WTC11 (cell line): ENCODE results near the gene MUC4. TPM values are rescaled to one million over a fixed set of nuclear protein-coding genes. Genes with fewer than 3 reads are reported as not detected.
"Not testable (repeated sequence)": the region's sequence is repeated elsewhere in the genome, so short reads cannot be mapped to it uniquely, and the experiment has no call there.

ENCODE experiments used
- ATAC-seq: fragments of 200-7000 bp; cut with Tn5 transposase; 2 replicates; pipeline ENCODE4 v1.10.0; 2021; ENCODE audit warnings: mild to moderate bottlenecking, moderate library complexity
- CTCF ChIA-PET: fragments of 300-600 bp; sonication (Branson Sonifier 250); formaldehyde crosslinking; loops from one replicate; lab custom pipeline; 2021; ENCODE audit warnings: antibody characterized with exemption; lab: Charles Lee
- POLR2A ChIA-PET: fragments of 350-600 bp; sonication (Branson Sonifier 250); formaldehyde crosslinking; loops from one replicate; lab custom pipeline; 2021; ENCODE audit warnings: antibody characterized with exemption; lab: Charles Lee
- DNase-seq: peaks from one replicate; pipeline ENCODE4 v3.0.0; 2021; ENCODE audit warnings: low spot score
- H3K27ac Mint-ChIP-seq: 2 replicates; pipeline ENCODE4 v1.8.0; 2021; ENCODE audit warnings: mixed read lengths
- H3K27me3 Mint-ChIP-seq: 2 replicates; pipeline ENCODE4 v1.8.0; 2021; ENCODE audit warnings: low read depth, mild to moderate bottlenecking, moderate library complexity, mixed read lengths
- H3K36me3 Mint-ChIP-seq: 2 replicates; pipeline ENCODE4 v1.8.0; 2021; ENCODE audit warnings: mixed read lengths
- H3K4me1 Mint-ChIP-seq: 2 replicates; pipeline ENCODE4 v1.8.0; 2022; ENCODE audit warnings: mixed read lengths
- H3K4me3 Mint-ChIP-seq: 2 replicates; pipeline ENCODE4 v1.8.0; 2021; ENCODE audit warnings: mild to moderate bottlenecking, moderate library complexity, mixed read lengths
- H3K9me3 Mint-ChIP-seq: 2 replicates; pipeline ENCODE4 v1.8.0; 2021; ENCODE audit warnings: mixed read lengths
- ATF6 ChIP-seq: sonication (generic); formaldehyde crosslinking; IDR thresholded peaks from 2 replicates; pipeline ENCODE4 v1.8.1; 2023; ENCODE audit warnings: mild to moderate bottlenecking, missing genetic modification reagents
- ETV6 ChIP-seq: sonication (generic); formaldehyde crosslinking; IDR thresholded peaks from 2 replicates; pipeline ENCODE4 v1.8.1; 2022; ENCODE audit warnings: mild to moderate bottlenecking, missing genetic modification reagents
- GRHL2 ChIP-seq: fragments of 250-450 bp; sonication (Bioruptor Pico); IDR thresholded peaks from 2 replicates; pipeline ENCODE4 v1.8.0; 2022; ENCODE audit warnings: mild to moderate bottlenecking, moderate library complexity; ENCODE audit not compliant: insufficient replicate concordance, severe bottlenecking
- IRF2 ChIP-seq: sonication (generic); formaldehyde crosslinking; IDR thresholded peaks from 2 replicates; pipeline ENCODE4 v1.8.0; 2022; ENCODE audit warnings: low read depth, missing genetic modification reagents, borderline replicate concordance
- JAZF1 ChIP-seq: fragments of 250-450 bp; sonication (Bioruptor Pico); IDR thresholded peaks from 2 replicates; pipeline ENCODE4 v1.9.0; 2021; ENCODE audit warnings: moderate library complexity, mild to moderate bottlenecking, inconsistent platforms
- KAT7 ChIP-seq: sonication (generic); formaldehyde crosslinking; IDR thresholded peaks from 2 replicates; pipeline ENCODE4 v1.8.1; 2023; ENCODE audit warnings: missing genetic modification reagents, mild to moderate bottlenecking, borderline replicate concordance
- SMAD3 ChIP-seq: sonication (generic); formaldehyde crosslinking; IDR thresholded peaks from 2 replicates; pipeline ENCODE4 v1.8.0; 2022; ENCODE audit warnings: missing genetic modification reagents, mild to moderate bottlenecking, borderline replicate concordance
- ZBTB21 ChIP-seq: sonication (generic); formaldehyde crosslinking; IDR thresholded peaks from 2 replicates; pipeline ENCODE4 v1.8.1; 2023; ENCODE audit warnings: mild to moderate bottlenecking, missing genetic modification reagents, borderline replicate concordance
- total RNA-seq: library from RNA; stranded (reverse); gene quantifications from 3 replicates; pipeline ENCODE4 v1.2.3, GENCODE V29; 2021
- TF ChIP-seq, protein P1 (sequence below): sonication (generic); formaldehyde crosslinking; IDR thresholded peaks from 2 replicates; pipeline ENCODE4 v1.8.1; 2023; ENCODE audit warnings: mild to moderate bottlenecking, missing genetic modification reagents, borderline replicate concordance

The MUC4 gene
- total RNA-seq, 1 experiment from 2014 or later, result 2.1 TPM

DNA sequence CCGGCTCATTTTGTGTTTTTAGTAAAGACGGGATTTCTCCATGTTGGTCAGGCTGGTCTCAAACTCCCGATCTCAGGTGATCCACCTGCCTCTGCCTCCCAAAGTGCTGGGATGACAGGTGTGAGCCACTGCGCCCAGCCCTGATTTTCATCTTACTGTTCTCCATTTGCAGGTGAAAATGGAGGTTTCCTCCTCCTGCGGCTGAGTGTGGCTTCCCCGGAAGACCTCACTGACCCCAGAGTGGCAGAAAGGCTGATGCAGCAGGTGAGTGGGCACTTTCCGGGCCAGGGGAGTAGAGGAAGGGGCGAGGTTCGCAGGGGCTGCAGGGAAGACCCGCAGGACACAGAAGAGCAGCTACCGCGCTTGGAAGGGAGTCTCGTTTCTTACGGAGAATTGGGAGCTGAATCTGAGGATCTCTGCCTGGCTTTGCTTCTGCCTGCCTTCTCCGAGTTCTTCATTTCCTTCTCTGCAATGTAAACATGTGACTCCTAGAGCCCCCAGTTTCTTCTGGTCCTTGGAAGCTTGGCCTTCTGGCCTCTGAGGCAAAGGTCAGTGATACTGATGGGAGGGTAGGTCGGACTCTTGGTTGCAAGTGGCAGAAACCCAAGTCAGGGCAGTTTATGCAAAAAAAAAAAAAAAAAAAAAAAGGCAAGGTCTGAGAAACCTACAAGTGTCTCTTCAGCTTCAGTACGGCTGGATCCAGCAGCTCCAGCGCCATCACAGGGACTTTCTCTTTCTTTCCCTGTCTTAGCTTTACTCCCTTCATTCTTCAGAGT, 82.1 kb downstream of the MUC4 start (continued):
- TF ChIP-seq ATF6, result no peak
- TF ChIP-seq ETV6 (CRISPR knock-in tag), result no peak

GRCh38 chr3:195728789-195729188, 82.9 kb downstream of the MUC4 start:
- H3K4me1 Mint-ChIP-seq, H3K36me3 Mint-ChIP-seq, DNase-seq, H3K9me3 Mint-ChIP-seq, POLR2A ChIA-PET, H3K27ac Mint-ChIP-seq, H3K4me3 Mint-ChIP-seq, H3K27me3 Mint-ChIP-seq, ATAC-seq: not testable (repeated sequence)
- CTCF ChIA-PET, result interaction anchor here (0.8 to 2.2 kb wide), 3 partner anchors 16 to 186 kb away, joined by 4 to 10 read pairs (median 6); no protein-coding TSS in a partner anchor

DNA sequence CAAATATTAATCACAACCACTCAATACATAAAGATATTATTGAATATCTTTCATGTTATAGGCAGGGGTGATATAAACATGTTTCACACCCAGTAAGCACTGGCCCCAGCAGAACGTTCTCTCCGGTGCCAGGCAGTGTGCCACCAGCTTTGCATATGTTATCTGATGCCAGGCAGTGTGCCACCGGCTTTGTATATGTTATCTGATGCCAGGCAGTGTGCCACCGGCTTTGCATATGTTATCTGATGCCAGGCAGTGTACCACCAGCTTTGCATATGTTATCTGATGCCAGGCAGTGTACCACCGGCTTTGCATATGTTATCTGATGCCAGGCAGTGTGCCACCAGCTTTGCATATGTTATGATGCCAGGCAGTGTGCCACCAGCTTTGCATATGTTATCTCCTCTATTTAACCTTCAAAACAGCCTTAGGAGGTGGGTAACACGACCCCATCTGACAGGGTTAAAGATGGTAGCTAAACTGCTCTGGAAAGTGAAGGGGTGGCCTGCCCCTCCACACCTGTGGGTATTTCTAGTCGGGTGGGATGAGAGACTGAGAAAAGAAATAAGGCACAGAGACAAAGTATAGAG, 84.0 kb downstream of the MUC4 start:
- DNase-seq (no peak), ATAC-seq (no peak)
- POLR2A ChIA-PET, result no interaction called here
- Mint-ChIP-seq H3K36me3 (no peaks in the 10 kb centered on the region), H3K4me1 (no peaks in the 10 kb centered on the region), H3K27me3 (peaks cover 7% of the 10 kb centered on the region), H3K9me3 (no peaks in the 10 kb centered on the region), H3K4me3 (no peak overlapping the region), H3K27ac (no peak overlapping the region)
- TF ChIP-seq JAZF1 (CRISPR knock-in tag) (no peak), GRHL2 (CRISPR knock-in tag) (no peak), KAT7 (CRISPR knock-in tag) (no peak), SMAD3 (CRISPR knock-in tag) (no peak), IRF2 (no peak), ZBTB21 (no peak)
- TF ChIP-seq, protein P1, sequence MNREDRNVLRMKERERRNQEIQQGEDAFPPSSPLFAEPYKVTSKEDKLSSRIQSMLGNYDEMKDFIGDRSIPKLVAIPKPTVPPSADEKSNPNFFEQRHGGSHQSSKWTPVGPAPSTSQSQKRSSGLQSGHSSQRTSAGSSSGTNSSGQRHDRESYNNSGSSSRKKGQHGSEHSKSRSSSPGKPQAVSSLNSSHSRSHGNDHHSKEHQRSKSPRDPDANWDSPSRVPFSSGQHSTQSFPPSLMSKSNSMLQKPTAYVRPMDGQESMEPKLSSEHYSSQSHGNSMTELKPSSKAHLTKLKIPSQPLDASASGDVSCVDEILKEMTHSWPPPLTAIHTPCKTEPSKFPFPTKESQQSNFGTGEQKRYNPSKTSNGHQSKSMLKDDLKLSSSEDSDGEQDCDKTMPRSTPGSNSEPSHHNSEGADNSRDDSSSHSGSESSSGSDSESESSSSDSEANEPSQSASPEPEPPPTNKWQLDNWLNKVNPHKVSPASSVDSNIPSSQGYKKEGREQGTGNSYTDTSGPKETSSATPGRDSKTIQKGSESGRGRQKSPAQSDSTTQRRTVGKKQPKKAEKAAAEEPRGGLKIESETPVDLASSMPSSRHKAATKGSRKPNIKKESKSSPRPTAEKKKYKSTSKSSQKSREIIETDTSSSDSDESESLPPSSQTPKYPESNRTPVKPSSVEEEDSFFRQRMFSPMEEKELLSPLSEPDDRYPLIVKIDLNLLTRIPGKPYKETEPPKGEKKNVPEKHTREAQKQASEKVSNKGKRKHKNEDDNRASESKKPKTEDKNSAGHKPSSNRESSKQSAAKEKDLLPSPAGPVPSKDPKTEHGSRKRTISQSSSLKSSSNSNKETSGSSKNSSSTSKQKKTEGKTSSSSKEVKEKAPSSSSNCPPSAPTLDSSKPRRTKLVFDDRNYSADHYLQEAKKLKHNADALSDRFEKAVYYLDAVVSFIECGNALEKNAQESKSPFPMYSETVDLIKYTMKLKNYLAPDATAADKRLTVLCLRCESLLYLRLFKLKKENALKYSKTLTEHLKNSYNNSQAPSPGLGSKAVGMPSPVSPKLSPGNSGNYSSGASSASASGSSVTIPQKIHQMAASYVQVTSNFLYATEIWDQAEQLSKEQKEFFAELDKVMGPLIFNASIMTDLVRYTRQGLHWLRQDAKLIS (CRISPR knock-in tag), result no peak
- TF ChIP-seq, all 79 proteins: peak for 0
- CTCF ChIA-PET, result interaction anchor here (1.5 to 2.3 kb wide), 2 partner anchors 20 to 122 kb away, joined by 5 to 7 read pairs; no protein-coding TSS in a partner anchor

DNA sequence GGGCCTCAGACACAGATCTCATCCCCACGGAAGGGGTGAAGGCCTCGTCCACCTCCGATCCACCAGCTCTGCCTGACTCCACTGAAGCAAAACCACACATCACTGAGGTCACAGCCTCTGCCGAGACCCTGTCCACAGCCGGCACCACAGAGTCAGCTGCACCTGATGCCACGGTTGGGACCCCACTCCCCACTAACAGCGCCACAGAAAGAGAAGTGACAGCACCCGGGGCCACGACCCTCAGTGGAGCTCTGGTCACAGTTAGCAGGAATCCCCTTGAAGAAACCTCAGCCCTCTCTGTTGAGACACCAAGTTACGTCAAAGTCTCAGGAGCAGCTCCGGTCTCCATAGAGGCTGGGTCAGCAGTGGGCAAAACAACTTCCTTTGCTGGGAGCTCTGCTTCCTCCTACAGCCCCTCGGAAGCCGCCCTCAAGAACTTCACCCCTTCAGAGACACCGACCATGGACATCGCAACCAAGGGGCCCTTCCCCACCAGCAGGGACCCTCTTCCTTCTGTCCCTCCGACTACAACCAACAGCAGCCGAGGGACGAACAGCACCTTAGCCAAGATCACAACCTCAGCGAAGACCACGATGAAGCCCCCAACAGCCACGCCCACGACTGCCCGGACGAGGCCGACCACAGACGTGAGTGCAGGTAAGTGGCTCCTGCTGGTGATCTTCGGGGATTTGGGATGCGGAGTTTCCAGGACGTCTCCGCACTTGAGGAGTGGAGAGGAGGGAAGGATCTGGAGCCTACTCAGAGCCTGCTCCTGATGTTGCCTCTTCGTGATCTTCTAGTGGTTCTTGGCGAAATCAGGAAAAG, 85.6 kb downstream of the MUC4 start:
- H3K27me3 Mint-ChIP-seq, H3K36me3 Mint-ChIP-seq, H3K4me1 Mint-ChIP-seq, H3K4me3 Mint-ChIP-seq, H3K9me3 Mint-ChIP-seq, DNase-seq, ATAC-seq, POLR2A ChIA-PET: not testable (repeated sequence)
- peak overlapping the region; percentile 34 for H3K27ac Mint-ChIP-seq
- CTCF ChIA-PET, result interaction anchor here (2.3 kb wide), 1 partner anchor 22 kb away, joined by 7 read pairs; no protein-coding TSS in a partner anchor

DNA sequence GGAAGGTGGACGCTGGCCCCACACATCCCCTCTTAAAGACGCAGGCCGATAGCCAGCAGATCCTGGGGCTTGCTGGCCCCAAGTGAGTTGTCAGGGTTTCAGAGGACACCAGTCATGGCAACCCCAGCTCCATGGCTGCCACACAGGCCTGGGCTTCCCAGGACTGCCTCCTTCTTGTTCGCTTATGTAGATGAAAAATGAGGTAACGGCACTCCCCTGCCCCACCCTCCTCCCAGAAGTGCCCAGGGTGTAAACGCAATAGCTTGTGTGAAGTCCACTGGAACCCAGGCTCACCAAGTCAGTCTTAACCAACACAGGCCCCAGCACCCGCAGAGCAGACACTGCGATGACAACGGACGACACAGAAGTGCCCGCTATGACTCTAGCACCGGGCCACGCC, 87.4 kb downstream of the MUC4 start:
- CTCF ChIA-PET, ATAC-seq, H3K36me3 Mint-ChIP-seq, H3K9me3 Mint-ChIP-seq, DNase-seq, H3K27me3 Mint-ChIP-seq, H3K4me3 Mint-ChIP-seq, POLR2A ChIA-PET, H3K27ac Mint-ChIP-seq: not testable (repeated sequence)
- peaks cover 14% of the 10 kb centered on the region for H3K4me1 Mint-ChIP-seq

GRCh38 chr3:195722996-195723345, 88.8 kb downstream of the MUC4 start:
- H3K27me3 Mint-ChIP-seq, H3K36me3 Mint-ChIP-seq, POLR2A ChIA-PET, H3K9me3 Mint-ChIP-seq, H3K27ac Mint-ChIP-seq, H3K4me3 Mint-ChIP-seq, CTCF ChIA-PET, DNase-seq, ATAC-seq: not testable (repeated sequence)
- peaks cover 28% of the 10 kb centered on the region for H3K4me1 Mint-ChIP-seq

DNA sequence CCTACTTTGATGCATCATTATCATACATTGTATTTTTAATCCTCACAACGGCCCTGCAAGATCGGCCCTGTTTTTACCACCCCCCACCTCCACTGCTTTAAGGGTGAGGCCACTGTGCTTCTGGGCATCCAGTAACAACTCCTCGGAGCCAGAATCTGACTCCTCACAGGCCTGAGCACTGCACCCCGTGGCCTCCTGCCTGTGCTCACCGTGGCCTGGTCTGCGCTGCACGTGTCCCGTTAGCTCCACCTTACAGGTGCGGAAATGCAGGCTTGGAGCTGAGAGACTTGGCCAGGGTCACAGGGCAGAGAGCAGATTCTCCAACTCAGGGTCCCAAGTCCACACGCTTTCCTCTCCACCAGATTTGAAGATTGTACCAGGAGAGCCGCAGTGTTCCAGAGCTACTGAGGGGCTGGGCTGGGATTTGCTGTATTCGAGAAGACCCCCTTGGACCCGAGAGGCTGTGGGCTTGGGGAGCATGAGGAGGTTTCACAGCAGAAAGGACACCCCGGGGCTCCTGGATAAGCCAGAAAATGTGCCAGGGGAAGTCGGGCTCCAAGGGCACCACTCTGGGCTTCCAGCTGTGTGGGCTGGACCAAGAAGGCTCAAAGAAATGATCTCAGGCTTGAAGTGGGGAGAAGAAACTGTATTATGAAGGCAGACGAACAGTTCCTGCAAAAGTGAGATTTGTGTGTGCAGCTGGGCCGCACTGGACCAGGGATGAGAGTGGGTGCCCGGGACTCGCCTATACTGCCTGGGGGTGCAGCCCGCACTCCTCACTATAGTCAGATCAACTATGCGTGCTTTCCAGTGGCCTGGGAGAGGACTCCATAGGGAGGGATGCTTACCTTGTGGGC, 89.4 kb downstream of the MUC4 start:
- Mint-ChIP-seq H3K27ac (peak overlapping the region; percentile 58), H3K4me1 (peaks cover 34% of the 10 kb centered on the region)
- H3K4me3 Mint-ChIP-seq, CTCF ChIA-PET, H3K36me3 Mint-ChIP-seq, H3K9me3 Mint-ChIP-seq, DNase-seq, ATAC-seq, H3K27me3 Mint-ChIP-seq, POLR2A ChIA-PET: not testable (repeated sequence)
